ENCODE results near the gene FURIN. TPM values are rescaled to one million over a fixed set of nuclear protein-coding genes. Genes with fewer than 3 reads are reported as not detected.
"Not testable (repeated sequence)": the region's sequence is repeated elsewhere in the genome, so short reads cannot be mapped to it uniquely, and the experiment has no call there.

Gene FURIN
- total RNA-seq, 2 experiments from 2014 or later: 4.9 to 10.3 TPM

DNA sequence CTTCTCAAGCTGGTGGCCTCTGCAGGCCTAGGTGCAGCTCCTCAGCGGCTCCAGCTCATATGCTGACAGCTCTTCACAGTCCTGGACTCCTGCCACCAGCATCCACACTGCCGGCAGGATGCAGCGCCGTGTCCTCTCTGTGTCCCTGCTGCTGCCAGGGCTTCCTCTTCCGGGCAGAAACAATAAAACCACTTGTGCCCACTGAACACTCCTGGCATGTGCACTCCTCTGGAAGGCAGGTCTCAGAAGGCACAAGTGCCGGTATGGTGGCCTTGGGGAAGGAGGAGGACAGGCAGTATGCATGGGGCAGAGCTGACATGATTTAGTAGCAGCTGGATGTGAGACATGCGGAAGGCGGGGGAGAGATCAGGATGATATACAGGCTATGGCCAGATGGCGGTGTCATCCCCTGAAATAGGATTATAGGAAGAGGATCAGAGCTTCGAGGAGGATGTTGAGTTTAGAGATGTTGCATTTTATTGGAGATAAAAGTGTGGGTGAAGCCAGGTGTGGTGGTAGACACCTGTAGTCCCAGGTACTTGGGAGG is 27.3 kb downstream of the FURIN start:
- no peak for DNase-seq (ENCODE audit: low spot score)
- H3K4me3 ChIP-seq (ENCODE audit: low read depth, low read length, poor library complexity, severe bottlenecking): no peak overlapping the region
- POLR2A ChIA-PET: interaction anchor here (0.6 to 2.7 kb wide), 3 partner anchors 38 to 89 kb away, joined by 3 to 10 read pairs (median 6); partner anchors contain the start of gene UNC45A
- H4K20me1 ChIP-seq (ENCODE audit: insufficient read depth, low read length): no peaks in the 10 kb centered on the region
- intact Hi-C loops (cut with micrococcal nuclease; ENCODE audit: unreplicated experiment): no loop called here
- peaks cover 22% of the 10 kb centered on the region for H3K4me1 ChIP-seq (ENCODE audit: insufficient read depth, low read length, poor library complexity, severe bottlenecking)
- no peaks in the 10 kb centered on the region for H3K79me2 ChIP-seq (ENCODE audit: insufficient read depth, low read depth, low read length)
- TF ChIP-seq, protein P1, sequence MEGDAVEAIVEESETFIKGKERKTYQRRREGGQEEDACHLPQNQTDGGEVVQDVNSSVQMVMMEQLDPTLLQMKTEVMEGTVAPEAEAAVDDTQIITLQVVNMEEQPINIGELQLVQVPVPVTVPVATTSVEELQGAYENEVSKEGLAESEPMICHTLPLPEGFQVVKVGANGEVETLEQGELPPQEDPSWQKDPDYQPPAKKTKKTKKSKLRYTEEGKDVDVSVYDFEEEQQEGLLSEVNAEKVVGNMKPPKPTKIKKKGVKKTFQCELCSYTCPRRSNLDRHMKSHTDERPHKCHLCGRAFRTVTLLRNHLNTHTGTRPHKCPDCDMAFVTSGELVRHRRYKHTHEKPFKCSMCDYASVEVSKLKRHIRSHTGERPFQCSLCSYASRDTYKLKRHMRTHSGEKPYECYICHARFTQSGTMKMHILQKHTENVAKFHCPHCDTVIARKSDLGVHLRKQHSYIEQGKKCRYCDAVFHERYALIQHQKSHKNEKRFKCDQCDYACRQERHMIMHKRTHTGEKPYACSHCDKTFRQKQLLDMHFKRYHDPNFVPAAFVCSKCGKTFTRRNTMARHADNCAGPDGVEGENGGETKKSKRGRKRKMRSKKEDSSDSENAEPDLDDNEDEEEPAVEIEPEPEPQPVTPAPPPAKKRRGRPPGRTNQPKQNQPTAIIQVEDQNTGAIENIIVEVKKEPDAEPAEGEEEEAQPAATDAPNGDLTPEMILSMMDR (conservative IDR thresholded peaks at IDR 0.05; ENCODE audit: low read length): 0 out of 2 replicates have a peak, but pooled peaks have one; percentile 21
- TF ChIP-seq EZH2phosphoT487 (IDR thresholded peaks at IDR 0.05; ENCODE audit: borderline replicate concordance, low read depth, low read length): no peak
- no peak overlapping the region for H3K4me2 ChIP-seq (ENCODE audit: low read length)
- no peaks in the 10 kb centered on the region for H3K9me3 ChIP-seq (ENCODE audit: low read length)
- no peaks in the 10 kb centered on the region for H3K9me2 ChIP-seq (ENCODE audit: insufficient read depth, low read length)
- BruUV-seq (replicated peaks): no TSS peak
- peaks cover 4% of the 10 kb centered on the region; the same call in 1 of the 2 replicates for H3K36me3 ChIP-seq (ENCODE audit: insufficient read depth, low read length)
- no peak overlapping the region for H3K27ac ChIP-seq (ENCODE audit: low read depth, low read length, poor library complexity, severe bottlenecking)
- CTCF ChIA-PET (ENCODE audit: unreplicated experiment): interaction anchor here (1.2 kb wide), 1 partner anchor 37 kb away, joined by 4 read pairs; no protein-coding TSS in a partner anchor
- no peak overlapping the region for H2AFZ ChIP-seq (ENCODE audit: low read length)

DNA sequence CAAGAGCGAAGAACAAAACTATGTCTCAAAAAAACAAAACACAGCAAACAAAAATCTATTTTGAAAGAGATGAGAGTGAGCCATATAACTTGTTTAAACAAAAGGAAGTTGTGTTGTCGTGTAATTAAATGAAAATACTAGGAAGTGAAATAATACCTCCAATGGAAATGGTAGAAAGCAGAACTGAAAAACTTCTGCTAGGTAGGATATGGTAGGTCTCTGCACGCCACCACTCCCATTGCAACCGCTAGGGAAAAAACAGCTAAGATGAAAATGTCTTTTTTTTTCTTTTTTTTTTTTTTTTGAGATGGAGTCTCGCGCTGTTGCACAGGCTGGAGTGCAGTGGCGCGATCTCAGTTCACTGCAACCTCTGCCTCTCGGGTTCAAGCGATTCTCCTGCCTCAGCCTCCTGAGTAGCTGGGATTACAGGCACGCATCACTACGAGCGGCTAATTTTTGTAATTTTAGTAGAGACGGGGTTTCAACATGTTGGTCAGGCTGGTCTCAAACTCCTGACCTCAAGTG is 28.8 kb downstream of the FURIN start:
- H3K36me3 ChIP-seq (ENCODE audit: insufficient read depth, low read length); H3K9me3 ChIP-seq (ENCODE audit: low read length); H3K9me2 ChIP-seq (ENCODE audit: insufficient read depth, low read length); intact Hi-C loops (cut with micrococcal nuclease; ENCODE audit: unreplicated experiment); H4K20me1 ChIP-seq (ENCODE audit: insufficient read depth, low read length); BruUV-seq (replicated peaks); H3K79me2 ChIP-seq (ENCODE audit: insufficient read depth, low read depth, low read length); H2AFZ ChIP-seq (ENCODE audit: low read length): not testable (repeated sequence)
- Histone ChIP-seq H3K27ac (ENCODE audit: low read depth, low read length, poor library complexity, severe bottlenecking) (peak overlapping the region; percentile 71), H3K4me2 (ENCODE audit: low read length) (peak overlapping the region; percentile 76), H3K4me3 (ENCODE audit: low read depth, low read length, poor library complexity, severe bottlenecking) (peak overlapping the region; percentile 50), H3K4me1 (ENCODE audit: insufficient read depth, low read length, poor library complexity, severe bottlenecking) (peaks cover 30% of the 10 kb centered on the region)
- TF ChIP-seq, protein P1 (conservative IDR thresholded peaks at IDR 0.05; ENCODE audit: low read length): peak; percentile 48; the same call in 1 of the 2 replicates
- POLR2A ChIA-PET: interaction anchor here (0.5 to 2.7 kb wide), 4 partner anchors 31 to 110 kb away, joined by 3 to 10 read pairs (median 3); partner anchors contain the start of gene UNC45A
- DNase-seq (ENCODE audit: low spot score): peak; percentile 88
- CTCF ChIA-PET (ENCODE audit: unreplicated experiment): interaction anchor here (0.6 to 0.9 kb wide), 2 partner anchors 12 to 180 kb away, joined by 3 to 5 read pairs; no protein-coding TSS in a partner anchor
